Kidney (tissue), 14 donors: Measurements from ENCODE around the gene ITPKB. TPM values are rescaled to one million over a fixed set of nuclear protein-coding genes. Genes with fewer than 3 reads are reported as not detected.
A peak's percentile ranks its signal among the peaks of the same experiment; 100 is the strongest.

Experiments used
- DNase-seq, 5 donors: peaks; one replicate each; pipeline ENCODE4 v3.0.0-alpha.2; 2013 to 2020
- FAIRE-seq: peaks from 2 replicates; lab custom pipeline; 2012; peaks lifted over from hg19 to GRCh38; lab: Jason Lieb, UNC
- H3K27ac ChIP-seq, 2 donors: one replicate each; pipeline ENCODE4 v1.7.0; 2013; ENCODE audit warnings: low read depth in 2 of 2, low read length in 2 of 2, inconsistent platforms in 1 of 2
- H3K27me3 ChIP-seq: one replicate; pipeline ENCODE4 v1.7.1; 2013; ENCODE audit warnings: low read length, inconsistent platforms; ENCODE audit not compliant: control insufficient read depth, insufficient read depth
- H3K36me3 ChIP-seq, 3 donors: one replicate each; pipeline versions ENCODE4 v1.7.0 to v1.7.1; 2013; ENCODE audit warnings: low read length in 3 of 3, control low read depth in 1 of 3, inconsistent platforms in 1 of 3; ENCODE audit not compliant: insufficient read depth in 3 of 3, control insufficient read depth in 2 of 3
- H3K4me1 ChIP-seq, 3 donors: one replicate each; pipeline versions ENCODE4 v1.7.0 to v1.7.1; 2013; ENCODE audit warnings: low read length in 3 of 3, inconsistent platforms in 1 of 3, low read depth in 1 of 3; ENCODE audit not compliant: control insufficient read depth in 2 of 3, insufficient read depth in 2 of 3
- H3K4me3 ChIP-seq, 3 donors: one replicate each; pipeline versions ENCODE4 v1.7.0 to v1.8.1; 2013; ENCODE audit warnings: low read length in 3 of 3, control low read depth in 1 of 3, inconsistent platforms in 1 of 3
- H3K9ac ChIP-seq, 3 donors: one replicate each; pipeline versions ENCODE4 v1.7.0 to v1.7.1; 2013; ENCODE audit warnings: low read length in 3 of 3, control low read depth in 1 of 3, inconsistent platforms in 1 of 3
- H3K9me3 ChIP-seq, 3 donors: one replicate each; pipeline versions ENCODE4 v1.7.0 to v1.7.1; 2013; ENCODE audit warnings: low read length in 3 of 3, control low read depth in 1 of 3, inconsistent platforms in 1 of 3; ENCODE audit not compliant: control insufficient read depth in 2 of 3, insufficient read depth in 1 of 3
- intact Hi-C: fragments of 100-400 bp; cut with DNase I; formaldehyde crosslinking; loops from one replicate; pipeline ENCODE4 v1.11.1; 2022
- polyA plus RNA-seq: library from polyadenylated mRNA; stranded (reverse); fragments of 350-450 nt; fragmentation: Illumina TruSeq; extraction: RNeasy Lipid Tissue Mini Kit (QIAGEN cat#74804); gene quantifications from one replicate; pipeline ENCODE4 v1.2.3, GENCODE V29; 2014; ENCODE audit warnings: low read depth, low replicate concordance; ENCODE audit not compliant: insufficient read depth
- total RNA-seq: library from RNA; stranded (reverse); fragmentation: NEBNext Ultra II Directional; extraction: Animal tissue kit (Norgen Biotek cat#: 25700); gene quantifications from one replicate; pipeline ENCODE4 v1.2.1, GENCODE V29; 2021
- TF ChIP-seq, protein P1 (sequence below): IDR thresholded peaks from 3 replicates; pipeline ENCODE4 v1.5.1; 2012; ENCODE audit warnings: mild to moderate bottlenecking, moderate library complexity, borderline replicate concordance; ENCODE audit not compliant: insufficient read depth; ENCODE audit errors: extremely low read depth
- donor health status: control.
- donor health status: control.
- donor health status: control.
- donor health status: control.
- donor health status: control.
- donor health status: DM: yes; HTN: yes; CAD: no.
- donor health status: Normal renal cell carcinoma (clear cell type).

ITPKB gene
- total and polyA plus RNA-seq, 2 donors from 2014 or later, result 20.2 to 39.3 TPM

GRCh38 chr1:226671277-226671676, 67.8 kb downstream of the ITPKB start:
- intact Hi-C loops, result no loop called here
- H3K9ac ChIP-seq, result no peak overlapping the region
- no peaks in the 10 kb centered on the region for H3K27me3 ChIP-seq
- no peaks in the 10 kb centered on the region for H3K9me3 ChIP-seq
- DNase-seq (peak in 2 of 5 donors; percentile 43 to 50), FAIRE-seq (no peak)
- H3K36me3 ChIP-seq, result no peaks in the 10 kb centered on the region
- H3K27ac ChIP-seq, result no peak overlapping the region
- TF ChIP-seq, protein P1, sequence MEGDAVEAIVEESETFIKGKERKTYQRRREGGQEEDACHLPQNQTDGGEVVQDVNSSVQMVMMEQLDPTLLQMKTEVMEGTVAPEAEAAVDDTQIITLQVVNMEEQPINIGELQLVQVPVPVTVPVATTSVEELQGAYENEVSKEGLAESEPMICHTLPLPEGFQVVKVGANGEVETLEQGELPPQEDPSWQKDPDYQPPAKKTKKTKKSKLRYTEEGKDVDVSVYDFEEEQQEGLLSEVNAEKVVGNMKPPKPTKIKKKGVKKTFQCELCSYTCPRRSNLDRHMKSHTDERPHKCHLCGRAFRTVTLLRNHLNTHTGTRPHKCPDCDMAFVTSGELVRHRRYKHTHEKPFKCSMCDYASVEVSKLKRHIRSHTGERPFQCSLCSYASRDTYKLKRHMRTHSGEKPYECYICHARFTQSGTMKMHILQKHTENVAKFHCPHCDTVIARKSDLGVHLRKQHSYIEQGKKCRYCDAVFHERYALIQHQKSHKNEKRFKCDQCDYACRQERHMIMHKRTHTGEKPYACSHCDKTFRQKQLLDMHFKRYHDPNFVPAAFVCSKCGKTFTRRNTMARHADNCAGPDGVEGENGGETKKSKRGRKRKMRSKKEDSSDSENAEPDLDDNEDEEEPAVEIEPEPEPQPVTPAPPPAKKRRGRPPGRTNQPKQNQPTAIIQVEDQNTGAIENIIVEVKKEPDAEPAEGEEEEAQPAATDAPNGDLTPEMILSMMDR, result no peak
- peaks cover 0 to 14% (median 10%) of the 10 kb centered on the region in 3 donors for H3K4me1 ChIP-seq
- no peak overlapping the region for H3K4me3 ChIP-seq

DNA sequence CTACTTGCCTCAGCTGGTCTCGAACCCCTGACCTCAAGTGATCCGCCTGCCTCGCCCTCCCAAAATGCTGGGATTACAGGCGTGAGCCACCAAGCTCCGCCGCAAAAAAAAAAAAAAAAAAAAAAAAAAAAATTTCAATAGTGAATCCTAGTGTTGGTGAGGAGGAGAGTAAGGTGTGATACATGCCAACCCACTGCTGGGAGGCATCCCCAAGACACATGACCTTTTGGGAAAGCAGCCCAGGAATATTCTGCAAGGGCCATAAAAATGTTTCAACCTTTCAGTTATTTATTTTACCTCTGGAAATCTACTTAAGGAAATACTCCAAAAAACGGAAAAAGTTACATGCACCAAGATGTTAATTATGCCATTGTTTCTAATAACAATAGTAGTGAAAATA, 69.0 kb downstream of the ITPKB start:
- Histone ChIP-seq H3K36me3 (no peaks in the 10 kb centered on the region), H3K9me3 (no peaks in the 10 kb centered on the region), H3K27me3 (no peaks in the 10 kb centered on the region), H3K9ac (no peak overlapping the region), H3K4me3 (no peak overlapping the region), H3K4me1 (peaks cover 0 to 15% (median 5%) of the 10 kb centered on the region in 3 donors), H3K27ac (no peak overlapping the region)
- DNase-seq, result no peak
- FAIRE-seq, result no peak
- TF ChIP-seq, protein P1, result no peak
- intact Hi-C loops, result no loop called here

DNA sequence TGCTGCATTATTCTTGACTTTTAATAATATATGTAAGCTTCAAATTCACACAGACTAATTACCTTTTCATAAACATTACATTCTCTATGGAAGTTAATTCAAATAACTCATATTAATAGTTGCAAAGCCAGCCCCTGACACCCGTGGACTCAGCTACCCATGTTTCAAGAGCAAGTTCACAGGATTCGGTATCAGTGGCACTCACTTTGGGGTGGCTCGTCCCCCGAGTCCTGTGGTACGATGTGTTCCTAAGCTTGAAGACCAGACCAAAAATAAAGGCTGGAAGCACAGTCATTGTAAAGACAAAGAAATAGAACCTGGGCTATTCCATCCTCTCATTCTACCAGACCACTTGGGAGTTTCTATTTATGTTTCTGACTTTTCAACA, 70.9 kb downstream of the ITPKB start:
- FAIRE-seq (no peak), DNase-seq (no peak)
- Histone ChIP-seq H3K36me3 (no peaks in the 10 kb centered on the region), H3K9me3 (no peaks in the 10 kb centered on the region), H3K27me3 (no peaks in the 10 kb centered on the region), H3K4me3 (no peak overlapping the region), H3K4me1 (peaks cover 3 to 27% (median 12%) of the 10 kb centered on the region in 3 donors), H3K27ac (no peak overlapping the region), H3K9ac (no peak overlapping the region)
- intact Hi-C loops, result no loop called here
- TF ChIP-seq, protein P1, result no peak

GRCh38 chr1:226666692-226667091, 72.4 kb downstream of the ITPKB start:
- H3K36me3 ChIP-seq, result no peaks in the 10 kb centered on the region
- H3K27ac ChIP-seq, result no peak overlapping the region
- intact Hi-C loops, result no loop called here
- H3K27me3 ChIP-seq, result no peaks in the 10 kb centered on the region
- FAIRE-seq (no peak), DNase-seq (no peak)
- TF ChIP-seq, protein P1, result no peak
- H3K9ac ChIP-seq, result no peak overlapping the region
- H3K9me3 ChIP-seq, result no peaks in the 10 kb centered on the region
- H3K4me1 ChIP-seq, result peaks cover 7 to 37% (median 26%) of the 10 kb centered on the region in 3 donors
- H3K4me3 ChIP-seq, result no peak overlapping the region
